ENCODE results near the gene JAZF1.

JAZF1 gene

GRCh38 chr7:27964820-27965219 lies 215.8 kb downstream of the JAZF1 start:
- H3K4me3 ChIP-seq (ENCODE audit: low read depth, low read length), result no peak overlapping the region
- TF ChIP-seq, protein P1, sequence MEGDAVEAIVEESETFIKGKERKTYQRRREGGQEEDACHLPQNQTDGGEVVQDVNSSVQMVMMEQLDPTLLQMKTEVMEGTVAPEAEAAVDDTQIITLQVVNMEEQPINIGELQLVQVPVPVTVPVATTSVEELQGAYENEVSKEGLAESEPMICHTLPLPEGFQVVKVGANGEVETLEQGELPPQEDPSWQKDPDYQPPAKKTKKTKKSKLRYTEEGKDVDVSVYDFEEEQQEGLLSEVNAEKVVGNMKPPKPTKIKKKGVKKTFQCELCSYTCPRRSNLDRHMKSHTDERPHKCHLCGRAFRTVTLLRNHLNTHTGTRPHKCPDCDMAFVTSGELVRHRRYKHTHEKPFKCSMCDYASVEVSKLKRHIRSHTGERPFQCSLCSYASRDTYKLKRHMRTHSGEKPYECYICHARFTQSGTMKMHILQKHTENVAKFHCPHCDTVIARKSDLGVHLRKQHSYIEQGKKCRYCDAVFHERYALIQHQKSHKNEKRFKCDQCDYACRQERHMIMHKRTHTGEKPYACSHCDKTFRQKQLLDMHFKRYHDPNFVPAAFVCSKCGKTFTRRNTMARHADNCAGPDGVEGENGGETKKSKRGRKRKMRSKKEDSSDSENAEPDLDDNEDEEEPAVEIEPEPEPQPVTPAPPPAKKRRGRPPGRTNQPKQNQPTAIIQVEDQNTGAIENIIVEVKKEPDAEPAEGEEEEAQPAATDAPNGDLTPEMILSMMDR (IDR thresholded peaks at IDR 0.05; ENCODE audit: low read depth, low read length), result no peak

- TF ChIP-seq, protein P1 (IDR thresholded peaks at IDR 0.05; ENCODE audit: low read depth, low read length), result no peak
- H3K4me3 ChIP-seq (ENCODE audit: low read depth, low read length), result no peak overlapping the region
Measured at GRCh38 chr7:27963056-27963455, 217.5 kb downstream of the JAZF1 start.

- TF ChIP-seq, protein P1 (IDR thresholded peaks at IDR 0.05; ENCODE audit: low read depth, low read length), result no peak
- no peak overlapping the region for H3K4me3 ChIP-seq (ENCODE audit: low read depth, low read length)
Measured at GRCh38 chr7:27962273-27962672, 218.3 kb downstream of the JAZF1 start.

- TF ChIP-seq, protein P1 (IDR thresholded peaks at IDR 0.05; ENCODE audit: low read depth, low read length), result no peak
- no peak overlapping the region for H3K4me3 ChIP-seq (ENCODE audit: low read depth, low read length)
Measured at GRCh38 chr7:27961255-27961654, 219.3 kb downstream of the JAZF1 start.

DNA sequence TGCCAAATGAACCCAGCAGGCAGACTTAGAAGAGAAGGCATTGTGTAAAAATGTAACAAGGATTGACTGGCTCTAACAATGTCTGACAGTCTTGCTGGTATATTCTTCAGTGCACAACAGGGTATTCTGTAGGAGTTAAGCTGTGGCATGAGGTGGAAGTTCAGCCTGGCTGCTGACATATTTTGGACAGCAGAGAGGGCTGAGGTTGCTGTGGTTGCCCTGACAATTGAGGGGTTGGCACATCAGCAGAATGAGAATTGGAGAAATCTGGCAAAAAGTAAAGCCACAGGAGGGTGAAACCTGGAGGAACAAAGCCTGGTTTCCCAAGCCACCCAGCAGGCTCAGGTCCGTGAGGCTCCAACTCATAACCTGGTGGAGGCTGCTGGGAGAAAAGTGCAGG lies 220.2 kb downstream of the JAZF1 start:
- TF ChIP-seq, protein P1 (IDR thresholded peaks at IDR 0.05; ENCODE audit: low read depth, low read length), result no peak
- H3K4me3 ChIP-seq (ENCODE audit: low read depth, low read length), result no peak overlapping the region

- TF ChIP-seq, protein P1 (IDR thresholded peaks at IDR 0.05; ENCODE audit: low read depth, low read length), result no peak
- no peak overlapping the region for H3K4me3 ChIP-seq (ENCODE audit: low read depth, low read length)
Measured at GRCh38 chr7:27958933-27959548, 221.6 kb downstream of the JAZF1 start.

- H3K4me3 ChIP-seq (ENCODE audit: low read depth, low read length), result no peak overlapping the region
- TF ChIP-seq, protein P1 (IDR thresholded peaks at IDR 0.05; ENCODE audit: low read depth, low read length), result no peak
Measured at GRCh38 chr7:27955596-27955995, 225.0 kb downstream of the JAZF1 start.
